K562 (cell line): Measurements from ENCODE around the gene CD55. TPM values are rescaled to one million over a fixed set of nuclear protein-coding genes. Genes with fewer than 3 reads are reported as not detected.

Experiments
- ATAC-seq: fragments of 200-7000 bp; cut with Tn5 transposase; 3 replicates; pipeline ENCODE4 v1.9.1; 2020; ENCODE audit warnings: moderate library complexity
- BruUV-seq: library from RNA; stranded (reverse); fragments of 400-500 nt; replicated peaks from 2 replicates; lab custom pipeline; 2021; lab: Mats Ljungman, UMichigan
- CTCF ChIA-PET: fragments of 300-600 bp; formaldehyde crosslinking; extraction: SDS; loops from one replicate; lab custom pipeline; 2021; ENCODE audit warnings: low intra/inter-chr PET ratio; lab: Yijun Ruan, JAX
- POLR2A ChIA-PET: fragments of 300-600, 350-650 bp; sonication (Branson Sonifier 250); formaldehyde crosslinking; extraction: SDS; loops from one replicate; lab custom pipeline; 2021; ENCODE audit warnings: antibody characterized with exemption, inconsistent platforms; lab: Yijun Ruan, JAX
- DNase-seq, 4 experiments: peaks; one replicate each; pipeline versions ENCODE4 v3.0.0 to v3.0.0-alpha.2; 2011 to 2018; ENCODE audit warnings: low spot score in 3 of 4, mixed read lengths in 3 of 4; ENCODE audit errors: extremely low read depth in 1 of 4
- FAIRE-seq: peaks from 2 replicates; lab custom pipeline; 2011; peaks lifted over from hg19 to GRCh38; lab: Jason Lieb, UNC
- H2AFZ ChIP-seq: 2 replicates; pipeline ENCODE4 v1.6.0; 2011; ENCODE audit warnings: low read depth, low read length, control low read depth, inconsistent platforms
- H3K27ac ChIP-seq: fragments of 200-600 bp; 3 replicates; pipeline ENCODE4 v1.8.0; 2011; ENCODE audit warnings: low read depth, mild to moderate bottlenecking, control low read depth, inconsistent platforms, low read length, moderate library complexity, mixed read lengths; ENCODE audit errors: extremely low read depth
- H3K27me3 ChIP-seq, 2 experiments: fragments of 300-600 bp in 1 of 2; 2 replicates in 1 of 2; 3 replicates in 1 of 2; pipeline versions ENCODE4 v1.6.0 to v1.8.0; 2011; ENCODE audit warnings: inconsistent platforms in 2 of 2, low read length in 2 of 2, mild to moderate bottlenecking in 1 of 2, mixed read lengths in 1 of 2, moderate library complexity in 1 of 2; ENCODE audit not compliant: control insufficient read depth in 2 of 2, insufficient read depth in 2 of 2
- H3K36me3 ChIP-seq: fragments of 300-600 bp; 3 replicates; pipeline ENCODE4 v1.8.0; 2011; ENCODE audit warnings: mild to moderate bottlenecking, low read length, inconsistent platforms; ENCODE audit not compliant: control insufficient read depth, insufficient read depth
- H3K4me1 ChIP-seq, 2 experiments: fragments of 200-600 bp in 1 of 2; replicated peaks in 1 of 2; 2 replicates in 1 of 2; 3 replicates in 1 of 2; pipeline versions ENCODE4 v1.5.1 to v1.8.0; 2011; ENCODE audit warnings: inconsistent platforms in 2 of 2, low read length in 2 of 2, mild to moderate bottlenecking in 1 of 2, mixed read lengths in 1 of 2, moderate library complexity in 1 of 2; ENCODE audit not compliant: control insufficient read depth in 2 of 2, insufficient read depth in 2 of 2
- H3K4me2 ChIP-seq: 2 replicates; pipeline ENCODE4 v1.6.1; 2011; ENCODE audit warnings: low read length, control low read depth, inconsistent platforms, mixed read lengths; ENCODE audit not compliant: insufficient read depth
- H3K4me3 ChIP-seq: fragments of 200-600 bp; sonication (generic), shearing (Covaris generic); 2 replicates; pipeline ENCODE4 v1.5.1; 2016; ENCODE audit warnings: control low read depth, inconsistent platforms
- H3K79me2 ChIP-seq: fragments of 200-600 bp; 3 replicates; pipeline ENCODE4 v1.8.0; 2011; ENCODE audit warnings: low read length, inconsistent platforms; ENCODE audit not compliant: control insufficient read depth, insufficient read depth
- H3K9ac ChIP-seq, 2 experiments: 2 replicates each; pipeline versions ENCODE4 v1.6.0 to v1.6.1; 2011; ENCODE audit warnings: low read depth in 2 of 2, low read length in 2 of 2, control low read depth in 1 of 2, inconsistent platforms in 1 of 2, mild to moderate bottlenecking in 1 of 2, mixed read lengths in 1 of 2; ENCODE audit not compliant: insufficient read depth in 1 of 2
- H3K9me1 ChIP-seq: one replicate; pipeline ENCODE4 v1.6.0; 2011; ENCODE audit warnings: inconsistent platforms, mild to moderate bottlenecking, low read length, moderate library complexity; ENCODE audit not compliant: control insufficient read depth, insufficient read depth
- H3K9me3 ChIP-seq: replicated peaks from 2 replicates; pipeline ENCODE4 v1.5.1; 2011; ENCODE audit warnings: low read depth, low read length, inconsistent platforms; ENCODE audit not compliant: control insufficient read depth, insufficient read depth
- H4K20me1 ChIP-seq: replicated peaks from 2 replicates; pipeline ENCODE4 v1.6.1; 2011; ENCODE audit warnings: low read length, inconsistent platforms, mixed read lengths; ENCODE audit not compliant: control insufficient read depth, insufficient read depth
- ATF1 ChIP-seq, 2 experiments: fragments of 450-650 bp in 1 of 2; IDR thresholded peaks; 2 replicates each; pipeline ENCODE4 v1.6.1; 2016; ENCODE audit warnings: missing compliant biosample characterization in 1 of 2, missing genetic modification characterization in 1 of 2
- E4F1 ChIP-seq: fragments of 250-450 bp; sonication (Bioruptor Pico); IDR thresholded peaks from 2 replicates; pipeline ENCODE4 v1.5.0; 2021; ENCODE audit warnings: mild to moderate bottlenecking, borderline replicate concordance
- GTF2E2 ChIP-seq: fragments of 200-800 bp; sonication (Bioruptor generic); IDR thresholded peaks from 2 replicates; pipeline ENCODE4 v1.6.1; 2016; ENCODE audit warnings: missing genetic modification characterization, missing compliant biosample characterization
- HINFP ChIP-seq: fragments of 450-650 bp; conservative IDR thresholded peaks from 2 replicates; pipeline ENCODE4 v1.6.1; 2016; ENCODE audit warnings: missing genetic modification characterization, low read depth, mild to moderate bottlenecking, control low read depth, missing compliant biosample characterization
- HOXB6 ChIP-seq: fragments of 250-450 bp; sonication (Bioruptor Pico); IDR thresholded peaks from 2 replicates; pipeline ENCODE4 v1.5.1; 2022; ENCODE audit warnings: mild to moderate bottlenecking, borderline replicate concordance
- IFI16 ChIP-seq: fragments of 250-450 bp; sonication (Bioruptor Pico); IDR thresholded peaks from 2 replicates; pipeline ENCODE4 v2.1.2; 2022; ENCODE audit warnings: mild to moderate bottlenecking, inconsistent platforms
- JUND ChIP-seq, 2 experiments: IDR thresholded peaks; 2 replicates in 1 of 2; 3 replicates in 1 of 2; pipeline ENCODE4 v1.6.1; 2011; ENCODE audit warnings: borderline replicate concordance in 2 of 2, low read depth in 2 of 2, low read length in 2 of 2, improper control_type of control experiment in 1 of 2, missing biosample characterization in 1 of 2, missing genetic modification characterization in 1 of 2, missing genetic modification reagents in 1 of 2
- KDM2B ChIP-seq: fragments of 250-450 bp; sonication (Bioruptor Pico); IDR thresholded peaks from 2 replicates; pipeline ENCODE4 v1.8.0; 2021; ENCODE audit warnings: mild to moderate bottlenecking, moderate library complexity
- KLF10 ChIP-seq: fragments of 250-450 bp; sonication (Bioruptor Pico); IDR thresholded peaks from 2 replicates; pipeline ENCODE4 v1.6.1; 2021; ENCODE audit warnings: matching md5 sums
- NFYB ChIP-seq: IDR thresholded peaks from 2 replicates; pipeline ENCODE4 v1.6.1; 2011; ENCODE audit warnings: mild to moderate bottlenecking, moderate library complexity; ENCODE audit not compliant: insufficient read length; ENCODE audit errors: extremely low read depth
- PRMT5 ChIP-seq: sonication (generic); formaldehyde crosslinking; IDR thresholded peaks from 2 replicates; pipeline ENCODE4 v1.5.0; 2020; ENCODE audit warnings: missing genetic modification reagents
- RB1 ChIP-seq: fragments of 450-650 bp; IDR thresholded peaks from 2 replicates; pipeline ENCODE4 v1.6.1; 2017; ENCODE audit warnings: low read depth, mild to moderate bottlenecking
- RBBP5 ChIP-seq: fragments of 200-600 bp; sonication (generic); IDR thresholded peaks from 2 replicates; pipeline ENCODE4 v1.6.1; 2012; ENCODE audit warnings: borderline replicate concordance, mild to moderate bottlenecking, low read length, control low read depth, inconsistent platforms; ENCODE audit not compliant: insufficient read depth, poor library complexity, severe bottlenecking
- SIX5 ChIP-seq, 2 experiments: IDR thresholded peaks; 2 replicates each; pipeline ENCODE4 v1.6.1; 2011; ENCODE audit warnings: low read length in 2 of 2, borderline replicate concordance in 1 of 2, low read depth in 1 of 2, mild to moderate bottlenecking in 1 of 2, moderate library complexity in 1 of 2; ENCODE audit not compliant: insufficient read depth in 1 of 2
- ZBTB8A ChIP-seq: fragments of 450-650 bp; IDR thresholded peaks from 2 replicates; pipeline ENCODE4 v1.6.1; 2018; ENCODE audit warnings: mild to moderate bottlenecking, moderate library complexity; ENCODE audit not compliant: partially characterized antibody
- ZNF277 ChIP-seq: fragments of 250-450 bp; sonication (Bioruptor Pico); IDR thresholded peaks from 2 replicates; pipeline ENCODE4 v1.8.0; 2022; ENCODE audit warnings: inconsistent platforms, mild to moderate bottlenecking, moderate library complexity, borderline replicate concordance
- ZNF354B ChIP-seq: fragments of 250-450 bp; sonication (Bioruptor Pico); IDR thresholded peaks from 2 replicates; pipeline ENCODE4 v1.4.0; 2020
- ZNF408 ChIP-seq: fragments of 250-450 bp; sonication (Bioruptor Pico); IDR thresholded peaks from 2 replicates; pipeline ENCODE4 v1.4.0; 2020; ENCODE audit warnings: low read depth, mild to moderate bottlenecking, moderate library complexity
- WGBS: fragments of 100-300 bp; shearing (Covaris generic); methylation state at CpG from one replicate; pipeline ENCODE4 v1.1.6; 2016; ENCODE audit warnings: low coverage, mixed read lengths; ENCODE audit not compliant: insufficient coverage; ENCODE audit errors: missing lambda C conversion rate; 5-methylcytosine and 5-hydroxymethylcytosine counted together
- in situ Hi-C: fragments of 300-500 bp; cut with MboI; formaldehyde crosslinking; loops from 4 replicates; pipeline ENCODE4 v1.15.0; 2018; ENCODE audit warnings: inconsistent platforms, mixed read lengths
- intact Hi-C: fragments of 100-400 bp; cut with micrococcal nuclease; formaldehyde crosslinking; loops from 2 replicates; pipeline ENCODE4 v1.14.2; 2022
- polyA plus RNA-seq, 8 experiments: library from polyadenylated mRNA; depleted of rRNA in 4 of 8; stranded (reverse) in 5 of 8; unstranded in 3 of 8; fragments of >200 nt; fragmentation: Nextera tagmentation in 2 of 8; fragmentation: Illumina TruSeq in 1 of 8; extraction: Ambion mirVana in 2 of 8; extraction: Trizol in 1 of 8; gene quantifications; 2 replicates each; pipeline versions ENCODE4 v1.2.1 to v1.2.3, GENCODE V29; 2011 to 2014; ENCODE audit warnings: inconsistent platforms in 1 of 8, missing spikeins in 1 of 8
- total RNA-seq, 7 experiments: library from RNA; depleted of rRNA in 6 of 7; stranded (reverse); fragments of >200 nt in 6 of 7; fragmentation: Illumina TruSeq in 2 of 7; extraction: Trizol in 2 of 7; gene quantifications; 2 replicates each; pipeline versions ENCODE4 v1.2.1 to v1.2.3, GENCODE V29; 2011 to 2021; ENCODE audit warnings: low replicate concordance in 1 of 7

The CD55 gene
- total and polyA plus RNA-seq, 9 of the 15 experiments (the other 6 are each of a cell fraction or from before 2014, with no cell fraction given): 17.7 to 150 (median 97.0) TPM

- CTCF ChIA-PET: no interaction called here
- no peak overlapping the region for H3K27ac ChIP-seq
- WGBS: 26% methylated on average over 2 of the region's 2 CpGs
- TF ChIP-seq KLF10 (CRISPR knock-in tag): no peak
- no peak for TF ChIP-seq KDM2B (CRISPR knock-in tag)
- TF ChIP-seq RBBP5: no peak
- TF ChIP-seq PRMT5 (CRISPR knock-in tag): no peak
- no peak for TF ChIP-seq HOXB6 (CRISPR knock-in tag)
- no peak for TF ChIP-seq ZNF408
- TF ChIP-seq ZNF354B: no peak
- no peak for TF ChIP-seq NFYB
- no peak for TF ChIP-seq SIX5 (IDR thresholded peaks at IDR 0.05; ENCODE audit: borderline replicate concordance in 1 of 2, insufficient read depth in 1 of 2, low read depth in 1 of 2, low read length in 2 of 2)
- no peak for TF ChIP-seq IFI16 (CRISPR knock-in tag)
- TF ChIP-seq RB1: no peak
- TF ChIP-seq E4F1 (CRISPR knock-in tag): no peak
- TF ChIP-seq JUND (IDR thresholded peaks at IDR 0.05; ENCODE audit: borderline replicate concordance, low read depth, low read length): peak; percentile 4; the same call in 1 of the 2 replicates
- no peak for TF ChIP-seq JUND (tag; IDR thresholded peaks at IDR 0.05; ENCODE audit: borderline replicate concordance, low read depth, low read length)
- TF ChIP-seq ZBTB8A: no peak
- TF ChIP-seq HINFP: no peak
- TF ChIP-seq ATF1 (CRISPR knock-in tag; IDR thresholded peaks at IDR 0.05): no peak
- no peak for TF ChIP-seq ATF1 (tag; IDR thresholded peaks at IDR 0.05)
- peak; percentile 68; the same call in 1 of the 2 replicates for TF ChIP-seq GTF2E2 (tag)
- no peak for TF ChIP-seq ZNF277 (CRISPR knock-in tag)
Observed at GRCh38 chr1:207282058-207282457, 39.4 kb upstream of the CD55 start.

More at GRCh38 chr1:207282058-207282457, 39.4 kb upstream of the CD55 start:
- H3K9ac ChIP-seq: no peak overlapping the region
- H3K9me1 ChIP-seq: no peaks in the 10 kb centered on the region
- in situ Hi-C loops: no loop called here
- no peaks in the 10 kb centered on the region for H3K36me3 ChIP-seq
- no peaks in the 10 kb centered on the region for H4K20me1 ChIP-seq
- no peak for FAIRE-seq
- H3K4me2 ChIP-seq: no peak overlapping the region
- no peaks in the 10 kb centered on the region for H3K27me3 ChIP-seq
- intact Hi-C loops: no loop called here
- BruUV-seq: no TSS peak
- ATAC-seq: no peak
- no peak overlapping the region for H3K4me3 ChIP-seq
- no peaks in the 10 kb centered on the region; a peak in 1 of 5 replicates for H3K4me1 ChIP-seq
- no peaks in the 10 kb centered on the region for H3K9me3 ChIP-seq
- POLR2A ChIA-PET: no interaction called here
- DNase-seq: no peak
- no peaks in the 10 kb centered on the region for H3K79me2 ChIP-seq
- H2AFZ ChIP-seq: no peak overlapping the region; the same call in 1 of the 2 replicates
